ENCODE measurements around the gene ENPP1. TPM values are rescaled to one million over a fixed set of nuclear protein-coding genes. Genes with fewer than 3 reads are reported as not detected.

ENPP1 gene
- total and polyA plus RNA-seq, 2 experiments from 2014 or later, result 0.84 to 3.1 TPM

DNA sequence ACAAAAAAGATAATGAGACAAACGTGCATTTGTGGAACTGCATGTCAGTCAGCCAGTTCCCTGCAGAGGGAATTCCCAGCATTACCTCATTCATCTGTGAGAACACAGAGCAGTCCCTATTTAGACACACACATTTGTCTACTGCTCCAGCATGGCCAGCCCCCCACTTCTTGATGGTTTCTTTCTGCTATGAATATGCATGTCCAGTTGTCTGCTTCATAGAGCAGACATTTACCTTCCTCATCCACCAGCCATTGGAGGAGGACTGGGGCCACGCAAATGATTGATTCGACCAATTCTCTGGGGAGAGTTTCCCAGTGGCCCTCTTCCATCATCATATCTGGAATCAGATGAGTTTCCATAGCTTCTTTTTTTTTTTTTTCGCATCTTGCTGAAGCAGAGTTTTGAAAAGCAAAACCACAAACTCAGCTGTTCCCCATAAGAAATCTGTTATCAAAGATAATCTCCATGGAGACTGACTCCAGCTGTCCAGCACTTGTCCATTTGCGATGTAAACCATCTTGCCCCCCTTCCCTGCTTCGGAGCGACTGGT is 11.8 kb downstream of the ENPP1 start:
- Histone ChIP-seq H3K36me3 (no peaks in the 10 kb centered on the region), H3K27ac (no peak overlapping the region), H3K9me3 (ENCODE audit: low read depth) (no peaks in the 10 kb centered on the region), H3K27me3 (no peaks in the 10 kb centered on the region), H3K4me3 (no peak overlapping the region), H3K4me1 (ENCODE audit: low read depth) (no peaks in the 10 kb centered on the region)
- peak in 1 of 2 donors; percentile 84 for DNase-seq (ENCODE audit: low read depth in 1 of 2, low spot score in 1 of 2)
- TF ChIP-seq CTCF (IDR thresholded peaks at IDR 0.05; ENCODE audit: low read depth, low read length), result no peak

- Histone ChIP-seq H3K9me3 (ENCODE audit: low read depth) (no peaks in the 10 kb centered on the region), H3K27me3 (no peaks in the 10 kb centered on the region), H3K27ac (no peak overlapping the region), H3K4me1 (ENCODE audit: low read depth) (no peaks in the 10 kb centered on the region), H3K36me3 (no peaks in the 10 kb centered on the region), H3K4me3 (no peak overlapping the region)
- no peak for TF ChIP-seq CTCF (IDR thresholded peaks at IDR 0.05; ENCODE audit: low read depth, low read length)
- DNase-seq (ENCODE audit: low read depth in 1 of 2, low spot score in 1 of 2), result no peak
Observed at GRCh38 chr6:131821010-131821807, 13.4 kb downstream of the ENPP1 start.

GRCh38 chr6:131822119-131822518 is 14.3 kb downstream of the ENPP1 start:
- H3K4me3 ChIP-seq, result no peak overlapping the region
- no peaks in the 10 kb centered on the region for H3K27me3 ChIP-seq
- TF ChIP-seq CTCF (IDR thresholded peaks at IDR 0.05; ENCODE audit: low read depth, low read length), result no peak
- no peak overlapping the region for H3K27ac ChIP-seq
- DNase-seq (ENCODE audit: low read depth in 1 of 2, low spot score in 1 of 2), result no peak
- H3K36me3 ChIP-seq, result no peaks in the 10 kb centered on the region
- no peaks in the 10 kb centered on the region for H3K4me1 ChIP-seq (ENCODE audit: low read depth)
- no peaks in the 10 kb centered on the region for H3K9me3 ChIP-seq (ENCODE audit: low read depth)

DNA sequence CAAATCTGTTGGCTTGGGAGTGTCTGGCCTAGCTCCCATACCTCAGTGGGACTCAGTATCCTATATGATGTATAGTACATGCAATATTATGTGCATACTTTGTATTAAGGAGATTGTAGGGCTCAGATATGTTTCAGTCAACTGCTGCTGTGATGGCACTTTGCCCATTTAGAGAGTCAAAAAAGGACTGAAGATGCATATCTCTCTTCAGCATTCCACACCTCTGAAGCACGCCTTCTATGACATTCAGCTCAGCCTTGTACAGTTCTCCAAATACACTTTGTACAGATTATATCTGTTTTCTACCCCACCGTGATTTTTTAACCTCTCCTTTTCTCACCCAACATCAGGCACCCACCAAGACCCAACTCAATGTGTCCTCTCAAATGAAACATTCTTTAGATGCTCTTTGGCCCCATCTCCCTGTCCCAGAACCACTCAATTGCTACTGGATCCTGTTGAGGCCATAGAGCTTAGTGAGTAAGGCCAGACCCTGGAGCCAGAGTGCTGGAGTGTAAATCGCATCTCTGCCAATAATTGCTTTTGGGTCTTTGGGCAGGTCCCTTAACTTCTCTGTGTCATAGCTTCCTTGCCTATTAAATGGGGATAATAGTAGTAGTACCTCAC is 15.6 kb downstream of the ENPP1 start:
- Histone ChIP-seq H3K4me1 (ENCODE audit: low read depth) (no peaks in the 10 kb centered on the region), H3K27ac (no peak overlapping the region), H3K27me3 (no peaks in the 10 kb centered on the region), H3K36me3 (no peaks in the 10 kb centered on the region), H3K4me3 (no peak overlapping the region), H3K9me3 (ENCODE audit: low read depth) (no peaks in the 10 kb centered on the region)
- TF ChIP-seq CTCF (IDR thresholded peaks at IDR 0.05; ENCODE audit: low read depth, low read length), result no peak
- DNase-seq (ENCODE audit: low read depth in 1 of 2, low spot score in 1 of 2), result no peak

- Histone ChIP-seq H3K36me3 (no peaks in the 10 kb centered on the region), H3K4me1 (ENCODE audit: low read depth) (no peaks in the 10 kb centered on the region), H3K9me3 (ENCODE audit: low read depth) (no peaks in the 10 kb centered on the region), H3K4me3 (no peak overlapping the region), H3K27me3 (no peaks in the 10 kb centered on the region), H3K27ac (no peak overlapping the region)
- DNase-seq (ENCODE audit: low read depth in 1 of 2, low spot score in 1 of 2), result no peak
- no peak for TF ChIP-seq CTCF (IDR thresholded peaks at IDR 0.05; ENCODE audit: low read depth, low read length)
Observed at GRCh38 chr6:131825946-131826345, 18.1 kb downstream of the ENPP1 start.

Measured in cardiac muscle cell (in vitro differentiated cells and primary cell).